Measurements from ENCODE around the gene RAPGEF5.

GRCh38 chr7:22195397-22196172 lies 161.4 kb downstream of the RAPGEF5 start:
- TF ChIP-seq, protein P1, sequence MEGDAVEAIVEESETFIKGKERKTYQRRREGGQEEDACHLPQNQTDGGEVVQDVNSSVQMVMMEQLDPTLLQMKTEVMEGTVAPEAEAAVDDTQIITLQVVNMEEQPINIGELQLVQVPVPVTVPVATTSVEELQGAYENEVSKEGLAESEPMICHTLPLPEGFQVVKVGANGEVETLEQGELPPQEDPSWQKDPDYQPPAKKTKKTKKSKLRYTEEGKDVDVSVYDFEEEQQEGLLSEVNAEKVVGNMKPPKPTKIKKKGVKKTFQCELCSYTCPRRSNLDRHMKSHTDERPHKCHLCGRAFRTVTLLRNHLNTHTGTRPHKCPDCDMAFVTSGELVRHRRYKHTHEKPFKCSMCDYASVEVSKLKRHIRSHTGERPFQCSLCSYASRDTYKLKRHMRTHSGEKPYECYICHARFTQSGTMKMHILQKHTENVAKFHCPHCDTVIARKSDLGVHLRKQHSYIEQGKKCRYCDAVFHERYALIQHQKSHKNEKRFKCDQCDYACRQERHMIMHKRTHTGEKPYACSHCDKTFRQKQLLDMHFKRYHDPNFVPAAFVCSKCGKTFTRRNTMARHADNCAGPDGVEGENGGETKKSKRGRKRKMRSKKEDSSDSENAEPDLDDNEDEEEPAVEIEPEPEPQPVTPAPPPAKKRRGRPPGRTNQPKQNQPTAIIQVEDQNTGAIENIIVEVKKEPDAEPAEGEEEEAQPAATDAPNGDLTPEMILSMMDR (conservative IDR thresholded peaks at IDR 0.05) = no peak
- TF ChIP-seq ZFX (IDR thresholded peaks at IDR 0.05) = no peak

Measured in C4-2B (cell line).